OCI-LY1 (cell line): ENCODE data around the gene VLDLR.

Experiments used
- EZH2 ChIP-seq: fragments of 200-600 bp; sonication (generic), shearing (Covaris generic); IDR thresholded peaks from 2 replicates; pipeline ENCODE4 v1.8.0; 2017; ENCODE audit warnings: borderline replicate concordance, mixed run types, mild to moderate bottlenecking, antibody characterized with exemption, low read length, moderate library complexity, mixed read lengths
- TF ChIP-seq, protein P1 (sequence below): fragments of 200-600 bp; sonication (generic), shearing (Covaris generic); IDR thresholded peaks from 2 replicates; pipeline ENCODE4 v1.5.1; 2017; ENCODE audit warnings: mild to moderate bottlenecking, antibody characterized with exemption, low read length, moderate library complexity, mixed read lengths

DNA sequence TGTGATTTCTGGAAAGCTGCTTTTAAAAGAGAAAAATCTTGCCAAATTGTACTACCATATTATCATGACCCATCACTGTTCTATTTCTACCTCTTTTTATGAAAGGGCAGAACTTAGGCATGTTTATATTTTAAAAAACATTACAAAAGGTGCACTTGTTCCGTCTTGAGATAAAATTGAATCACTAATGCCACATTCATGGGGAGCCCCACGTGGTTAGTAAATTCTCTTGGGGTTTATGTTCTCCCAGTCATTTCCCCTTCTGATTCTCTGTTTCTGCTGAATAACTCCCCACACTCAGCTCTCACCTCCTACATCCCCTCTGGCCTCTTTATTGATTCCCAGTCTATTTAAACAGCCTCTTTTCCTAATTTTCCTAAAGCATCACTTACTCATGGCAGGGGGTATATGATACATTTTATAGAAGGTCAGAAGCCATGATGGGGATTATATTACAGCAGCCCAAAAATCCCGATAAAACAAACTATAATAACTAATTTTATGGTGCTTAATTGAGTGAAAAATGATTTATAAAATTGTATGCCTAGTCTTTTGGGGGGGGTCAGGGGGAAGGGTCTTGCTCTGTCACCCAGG lies 19.7 kb upstream of the VLDLR start:
- TF ChIP-seq, protein P1, sequence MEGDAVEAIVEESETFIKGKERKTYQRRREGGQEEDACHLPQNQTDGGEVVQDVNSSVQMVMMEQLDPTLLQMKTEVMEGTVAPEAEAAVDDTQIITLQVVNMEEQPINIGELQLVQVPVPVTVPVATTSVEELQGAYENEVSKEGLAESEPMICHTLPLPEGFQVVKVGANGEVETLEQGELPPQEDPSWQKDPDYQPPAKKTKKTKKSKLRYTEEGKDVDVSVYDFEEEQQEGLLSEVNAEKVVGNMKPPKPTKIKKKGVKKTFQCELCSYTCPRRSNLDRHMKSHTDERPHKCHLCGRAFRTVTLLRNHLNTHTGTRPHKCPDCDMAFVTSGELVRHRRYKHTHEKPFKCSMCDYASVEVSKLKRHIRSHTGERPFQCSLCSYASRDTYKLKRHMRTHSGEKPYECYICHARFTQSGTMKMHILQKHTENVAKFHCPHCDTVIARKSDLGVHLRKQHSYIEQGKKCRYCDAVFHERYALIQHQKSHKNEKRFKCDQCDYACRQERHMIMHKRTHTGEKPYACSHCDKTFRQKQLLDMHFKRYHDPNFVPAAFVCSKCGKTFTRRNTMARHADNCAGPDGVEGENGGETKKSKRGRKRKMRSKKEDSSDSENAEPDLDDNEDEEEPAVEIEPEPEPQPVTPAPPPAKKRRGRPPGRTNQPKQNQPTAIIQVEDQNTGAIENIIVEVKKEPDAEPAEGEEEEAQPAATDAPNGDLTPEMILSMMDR, result no peak
- TF ChIP-seq EZH2, result no peak
